Hematopoietic multipotent progenitor cell (in vitro differentiated cells): Measurements from ENCODE around the gene MUC3A. TPM values are rescaled to one million over a fixed set of nuclear protein-coding genes. Genes with fewer than 3 reads are reported as not detected.

Experiments
- small RNA-seq: library from RNA; depleted of rRNA; stranded (forward); fragments of <200 nt; gene quantifications from one replicate; pipeline ENCODE3, GENCODE V24; 2012
- total RNA-seq: library from RNA; depleted of rRNA; stranded (reverse); fragments of >200 nt; gene quantifications from one replicate; pipeline ENCODE4 v1.2.3, GENCODE V29; 2012

The MUC3A gene
- total RNA-seq, 1 donor = under 0.01 TPM

Small RNA genes within 50 kb of the gene (small RNA-seq; reads per million reads assigned to genes)
- gene RN7SL549P (not detected), gene RPS29P15 (not detected)

Other genes with a start within 250 kb of the MUC3A start
- 31.8 TPM for gene POP7, start 243.4 kb upstream of the MUC3A start, total RNA-seq
- gene EPO, start 229.1 kb upstream of the MUC3A start, total RNA-seq = not detected
- gene ZAN, start 215.9 kb upstream of the MUC3A start, total RNA-seq = 0.27 TPM
- 20.5 TPM for gene EPHB4, start 122.0 kb upstream of the MUC3A start, total RNA-seq
- gene SLC12A9, start 96.8 kb upstream of the MUC3A start, total RNA-seq = 27.2 TPM
- gene TRIP6, start 82.1 kb upstream of the MUC3A start, total RNA-seq = 44.7 TPM
- 67.6 TPM for gene SRRT, start 74.4 kb upstream of the MUC3A start, total RNA-seq
- gene UFSP1, start 59.8 kb upstream of the MUC3A start, total RNA-seq = 4.6 TPM
- gene ACHE, start 53.6 kb upstream of the MUC3A start, total RNA-seq = 0.27 TPM
- gene MUC12, start 20.0 kb downstream of the MUC3A start, total RNA-seq = 0.27 TPM
- under 0.01 TPM for gene MUC17, start 70.5 kb downstream of the MUC3A start, total RNA-seq
- gene TRIM56, start 135.9 kb downstream of the MUC3A start, total RNA-seq = 22.4 TPM
- gene SERPINE1, start 177.6 kb downstream of the MUC3A start, total RNA-seq = 14.8 TPM
- gene AP1S1, start 204.9 kb downstream of the MUC3A start, total RNA-seq = 27.2 TPM
- gene VGF, start 216.0 kb downstream of the MUC3A start, total RNA-seq = under 0.01 TPM
- not detected for gene NAT16, start 230.8 kb downstream of the MUC3A start, total RNA-seq